HFFc6 (cell line): ENCODE results near the gene OXNAD1. TPM values are rescaled to one million over a fixed set of nuclear protein-coding genes. Genes with fewer than 3 reads are reported as not detected.

Source experiments
- DNase-seq: peaks from one replicate; pipeline ENCODE4 v3.0.0-alpha.2; 2018
- H3K27ac Mint-ChIP-seq: 2 replicates; pipeline ENCODE4 v1.8.0; 2020; ENCODE audit warnings: mild to moderate bottlenecking, mixed read lengths
- H3K27me3 Mint-ChIP-seq: 2 replicates; pipeline ENCODE4 v1.8.0; 2021; ENCODE audit warnings: mild to moderate bottlenecking, moderate library complexity, mixed read lengths; ENCODE audit not compliant: insufficient read depth
- H3K36me3 Mint-ChIP-seq: 2 replicates; pipeline ENCODE4 v1.8.0; 2021; ENCODE audit warnings: low read depth, mixed read lengths
- H3K4me1 Mint-ChIP-seq: 2 replicates; pipeline ENCODE4 v1.8.0; 2020; ENCODE audit warnings: low read depth, mixed read lengths
- H3K4me3 Mint-ChIP-seq: 2 replicates; pipeline ENCODE4 v1.8.0; 2020; ENCODE audit warnings: mild to moderate bottlenecking, moderate library complexity, mixed read lengths
- H3K9me3 Mint-ChIP-seq: 2 replicates; pipeline ENCODE4 v1.8.0; 2020; ENCODE audit warnings: mild to moderate bottlenecking, mixed read lengths
- CTCF ChIP-seq: fragments of 200-600 bp; sonication (generic); IDR thresholded peaks from 2 replicates; pipeline ENCODE4 v1.5.0; 2021; ENCODE audit warnings: antibody characterized with exemption, mild to moderate bottlenecking
- total RNA-seq, 6 experiments: library from RNA; stranded (reverse); fragmentation: NEBNext Ultra II Directional; extraction: Animal tissue kit (Norgen Biotek cat#: 25700); gene quantifications; 2 replicates in 1 of 6; 3 replicates in 5 of 6; pipeline ENCODE4 v1.2.3, GENCODE V29; 2021

Gene OXNAD1
- total RNA-seq, 6 experiments from 2014 or later: 6.4 to 8.7 (median 8.1) TPM

GRCh38 chr3:16252243-16252978 lies 12.6 kb upstream of the OXNAD1 start:
- peaks cover 5% of the 10 kb centered on the region for H3K36me3 Mint-ChIP-seq
- no peak for DNase-seq
- H3K27ac Mint-ChIP-seq: no peak overlapping the region
- H3K4me3 Mint-ChIP-seq: no peak overlapping the region
- peaks cover 18% of the 10 kb centered on the region for H3K4me1 Mint-ChIP-seq
- no peaks in the 10 kb centered on the region; the same call in 1 of the 2 replicates for H3K27me3 Mint-ChIP-seq
- no peak for TF ChIP-seq CTCF
- no peaks in the 10 kb centered on the region for H3K9me3 Mint-ChIP-seq

GRCh38 chr3:16252988-16253387 lies 12.0 kb upstream of the OXNAD1 start:
- peaks cover 5% of the 10 kb centered on the region for H3K36me3 Mint-ChIP-seq
- no peak for TF ChIP-seq CTCF
- DNase-seq: no peak
- peaks cover 12% of the 10 kb centered on the region for H3K4me1 Mint-ChIP-seq
- H3K9me3 Mint-ChIP-seq: no peaks in the 10 kb centered on the region
- H3K27me3 Mint-ChIP-seq: no peaks in the 10 kb centered on the region; the same call in 1 of the 2 replicates
- H3K27ac Mint-ChIP-seq: no peak overlapping the region
- no peak overlapping the region for H3K4me3 Mint-ChIP-seq

GRCh38 chr3:16253601-16254000 lies 11.4 kb upstream of the OXNAD1 start:
- no peaks in the 10 kb centered on the region for H3K9me3 Mint-ChIP-seq
- no peak for TF ChIP-seq CTCF
- no peak overlapping the region for H3K4me3 Mint-ChIP-seq
- peaks cover 5% of the 10 kb centered on the region for H3K36me3 Mint-ChIP-seq
- 0 out of 2 replicates have a peak, but pooled peaks cover 8% of the 10 kb centered on the region for H3K4me1 Mint-ChIP-seq
- DNase-seq: no peak
- H3K27me3 Mint-ChIP-seq: no peaks in the 10 kb centered on the region; the same call in 1 of the 2 replicates
- H3K27ac Mint-ChIP-seq: no peak overlapping the region

GRCh38 chr3:16254916-16255315 lies 10.1 kb upstream of the OXNAD1 start:
- DNase-seq: no peak
- TF ChIP-seq CTCF: no peak
- H3K4me3 Mint-ChIP-seq: no peak overlapping the region

GRCh38 chr3:16255326-16255725 lies 9.7 kb upstream of the OXNAD1 start:
- DNase-seq: no peak
- Mint-ChIP-seq H3K4me3 (no peak overlapping the region), H3K36me3 (peaks cover 11% of the 10 kb centered on the region), H3K27ac (no peak overlapping the region), H3K9me3 (no peaks in the 10 kb centered on the region), H3K27me3 (no peaks in the 10 kb centered on the region; the same call in 1 of the 2 replicates), H3K4me1 (0 out of 2 replicates have a peak, but pooled peaks cover 8% of the 10 kb centered on the region)
- no peak for TF ChIP-seq CTCF

More at GRCh38 chr3:16254916-16255315, 10.1 kb upstream of the OXNAD1 start:
- H3K27me3 Mint-ChIP-seq: no peaks in the 10 kb centered on the region; the same call in 1 of the 2 replicates
- H3K9me3 Mint-ChIP-seq: no peaks in the 10 kb centered on the region
- H3K36me3 Mint-ChIP-seq: peaks cover 8% of the 10 kb centered on the region
- H3K4me1 Mint-ChIP-seq: 0 out of 2 replicates have a peak, but pooled peaks cover 8% of the 10 kb centered on the region
- no peak overlapping the region for H3K27ac Mint-ChIP-seq
